Peyer's patch (tissue), 4 donors: Measurements from ENCODE around the gene XYLT1.

Experiments used
- POLR2A ChIP-seq, 2 donors: fragments of 450-650 bp; IDR thresholded peaks; one replicate each; pipeline ENCODE4 v1.5.1; 2017; ENCODE audit warnings: antibody characterized with exemption in 2 of 2, mild to moderate bottlenecking in 2 of 2, moderate library complexity in 2 of 2
- TF ChIP-seq, protein P1 (sequence below), 6 experiments: fragments of 450-650 bp in 4 of 6; fragments of 200-600 bp in 2 of 6; sonication (generic) in 1 of 6; IDR thresholded peaks; one replicate each; pipeline ENCODE4 v1.5.1; 2017 to 2019; ENCODE audit warnings: antibody characterized with exemption in 6 of 6, mild to moderate bottlenecking in 3 of 6, moderate library complexity in 1 of 6

DNA sequence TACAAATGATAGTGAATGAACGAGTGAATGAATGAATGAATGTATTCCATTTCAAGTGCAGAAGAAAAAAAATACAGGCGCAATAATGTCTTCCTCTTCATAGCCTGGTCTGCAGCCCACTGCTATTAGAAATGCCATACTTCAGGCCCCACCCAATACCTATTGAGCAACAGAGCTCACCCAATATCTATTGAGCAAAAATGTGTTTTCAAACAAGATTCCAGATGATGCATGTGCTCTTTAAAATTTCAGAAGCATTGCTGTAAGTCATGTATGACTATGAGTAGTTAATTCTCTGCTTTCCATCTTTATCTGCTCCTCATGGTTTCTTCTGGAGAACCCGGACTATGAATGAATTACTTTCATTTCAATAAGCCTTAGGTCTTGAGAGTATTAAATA, 308.2 kb downstream of the XYLT1 start:
- TF ChIP-seq, protein P1, sequence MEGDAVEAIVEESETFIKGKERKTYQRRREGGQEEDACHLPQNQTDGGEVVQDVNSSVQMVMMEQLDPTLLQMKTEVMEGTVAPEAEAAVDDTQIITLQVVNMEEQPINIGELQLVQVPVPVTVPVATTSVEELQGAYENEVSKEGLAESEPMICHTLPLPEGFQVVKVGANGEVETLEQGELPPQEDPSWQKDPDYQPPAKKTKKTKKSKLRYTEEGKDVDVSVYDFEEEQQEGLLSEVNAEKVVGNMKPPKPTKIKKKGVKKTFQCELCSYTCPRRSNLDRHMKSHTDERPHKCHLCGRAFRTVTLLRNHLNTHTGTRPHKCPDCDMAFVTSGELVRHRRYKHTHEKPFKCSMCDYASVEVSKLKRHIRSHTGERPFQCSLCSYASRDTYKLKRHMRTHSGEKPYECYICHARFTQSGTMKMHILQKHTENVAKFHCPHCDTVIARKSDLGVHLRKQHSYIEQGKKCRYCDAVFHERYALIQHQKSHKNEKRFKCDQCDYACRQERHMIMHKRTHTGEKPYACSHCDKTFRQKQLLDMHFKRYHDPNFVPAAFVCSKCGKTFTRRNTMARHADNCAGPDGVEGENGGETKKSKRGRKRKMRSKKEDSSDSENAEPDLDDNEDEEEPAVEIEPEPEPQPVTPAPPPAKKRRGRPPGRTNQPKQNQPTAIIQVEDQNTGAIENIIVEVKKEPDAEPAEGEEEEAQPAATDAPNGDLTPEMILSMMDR (IDR thresholded peaks at IDR 0.05) = no peak
- TF ChIP-seq POLR2A (IDR thresholded peaks at IDR 0.05) = no peak
